Fibroblast of villous mesenchyme (primary cell): ENCODE measurements around the gene DHPS. TPM values are rescaled to one million over a fixed set of nuclear protein-coding genes. Genes with fewer than 3 reads are reported as not detected.
A peak's percentile ranks its signal among the peaks of the same experiment; 100 is the strongest.
"Not testable (repeated sequence)": the region's sequence is repeated elsewhere in the genome, so short reads cannot be mapped to it uniquely, and the experiment has no call there.

Experiments
- DNase-seq: peaks from one replicate; pipeline ENCODE4 v3.0.0-alpha.2; 2010; ENCODE audit warnings: low read depth
- H3K4me3 ChIP-seq: 2 replicates; pipeline ENCODE4 v1.5.1; 2011; ENCODE audit warnings: low read depth, mild to moderate bottlenecking, low read length
- CTCF ChIP-seq: IDR thresholded peaks from 2 replicates; pipeline ENCODE4 v1.5.1; 2012; ENCODE audit warnings: low read depth, mild to moderate bottlenecking, low read length; ENCODE audit not compliant: insufficient read depth
- total RNA-seq: library from RNA; depleted of rRNA; stranded (reverse); fragments of >200 nt; gene quantifications from 2 replicates; pipeline ENCODE4 v1.2.3, GENCODE V29; 2012

The DHPS gene
- total RNA-seq: 45.7 and 50.1 TPM in 2 replicates

- no peak for TF ChIP-seq CTCF
- DNase-seq: peak; percentile 99
- peak within 1 kb of the TSS; percentile 99 for H3K4me3 ChIP-seq
These were observed at the start of gene DHPS for GRCh38 chr19:12681074-12681987. Gene DHPS, minus strand, starts transcription at chr19:12681880. Its CDS starts 114 bp downstream, at chr19:12681766.

- no peak for DNase-seq
- TF ChIP-seq CTCF: no peak
- H3K4me3 ChIP-seq: no peak overlapping the region
These were observed 49.7 kb upstream of the DHPS start for GRCh38 chr19:12731337-12731736.

DNA sequence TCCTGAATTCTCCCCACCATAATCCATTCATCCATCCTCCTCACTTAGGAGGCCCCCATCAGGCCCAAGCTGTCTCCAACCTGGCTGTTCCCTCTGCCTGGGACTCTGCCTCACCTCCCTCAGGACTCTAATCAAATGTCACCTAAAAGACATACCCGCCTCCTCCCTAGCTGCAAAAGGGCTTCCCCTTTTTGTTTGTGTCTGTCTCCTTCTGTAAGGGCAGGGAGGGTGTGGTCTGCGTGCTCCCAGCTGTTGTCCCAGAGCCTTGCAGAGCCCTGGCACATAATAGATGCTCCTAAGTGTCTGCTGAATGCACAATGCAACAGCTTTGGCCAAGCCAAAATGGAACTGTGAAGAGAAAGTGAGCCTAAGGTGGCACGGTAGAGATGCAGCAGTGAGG lies 48.4 kb upstream of the DHPS start:
- H3K4me3 ChIP-seq: no peak overlapping the region
- TF ChIP-seq CTCF: no peak
- no peak for DNase-seq

- H3K4me3 ChIP-seq: no peak overlapping the region
- no peak for TF ChIP-seq CTCF
- DNase-seq: no peak
These were observed 46.2 kb upstream of the DHPS start for GRCh38 chr19:12727745-12728433.

DNA sequence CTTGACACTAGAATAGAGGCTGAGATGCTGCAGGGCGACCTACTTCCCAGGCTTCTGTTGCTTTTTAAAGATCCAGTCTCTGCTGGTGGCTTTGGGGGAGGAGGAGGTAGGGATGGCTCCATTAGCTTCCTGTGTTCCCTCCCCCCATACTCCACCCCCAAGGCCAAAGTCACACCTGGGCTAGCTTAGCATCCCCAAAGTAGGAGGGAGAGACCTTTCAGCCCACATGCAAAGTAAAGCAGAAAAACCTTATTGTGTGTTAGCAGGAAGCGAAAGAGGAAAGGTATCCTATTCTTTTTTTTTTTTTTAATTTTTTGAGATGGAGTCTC lies 45.3 kb upstream of the DHPS start:
- DNase-seq: no peak
- H3K4me3 ChIP-seq: no peak overlapping the region
- TF ChIP-seq CTCF: no peak

DNA sequence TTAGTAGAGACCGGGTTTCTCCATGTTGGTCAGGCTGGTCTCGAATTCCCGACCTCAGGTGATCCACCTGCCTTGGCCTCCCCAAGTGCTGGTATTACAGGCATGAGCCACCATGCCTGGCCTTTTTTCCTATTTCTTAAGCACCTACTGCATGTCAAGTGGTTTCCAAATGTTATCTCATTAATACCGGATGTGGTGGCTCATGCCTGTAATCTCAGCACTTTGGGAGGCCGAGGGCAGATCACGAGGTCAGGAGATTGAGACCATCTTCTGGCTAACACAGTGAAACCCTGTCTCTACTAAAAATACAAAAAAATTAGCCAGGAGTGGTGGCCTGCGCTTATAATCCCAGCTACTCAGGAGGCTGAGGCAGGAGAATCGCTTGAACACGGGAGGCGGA lies 43.9 kb upstream of the DHPS start:
- H3K4me3 ChIP-seq: not testable (repeated sequence)
- DNase-seq: peak; percentile 63

GRCh38 chr19:12723641-12724426 lies 42.2 kb upstream of the DHPS start, which contains the start of gene TNPO2:
Gene TNPO2, minus strand, starts transcription at chr19:12723932. Its CDS starts 2,955 bp downstream, at chr19:12720977.
- peak; percentile 63 for DNase-seq
- no peak for TF ChIP-seq CTCF
- H3K4me3 ChIP-seq: peak within 1 kb of the TSS; percentile 76
